Lower leg skin (tissue), 4 donors: ENCODE results near the gene RAPGEF4. TPM values are rescaled to one million over a fixed set of nuclear protein-coding genes. Genes with fewer than 3 reads are reported as not detected.

Experiments used
- DNase-seq, 2 donors: peaks; one replicate each; pipeline ENCODE4 v3.0.0-alpha.2; 2019; ENCODE audit warnings: low spot score in 2 of 2
- H3K4me3 ChIP-seq: fragments of 200-600 bp; sonication (generic); 2 replicates; pipeline ENCODE4 v1.5.1; 2017; ENCODE audit warnings: mild to moderate bottlenecking, low read depth; ENCODE audit not compliant: poor library complexity, severe bottlenecking
- CTCF ChIP-seq, 3 donors: fragments of 450-650 bp; IDR thresholded peaks; one replicate each; pipeline ENCODE4 v1.5.1; 2016; ENCODE audit warnings: antibody characterized with exemption in 3 of 3, mild to moderate bottlenecking in 3 of 3, moderate library complexity in 2 of 3
- POLR2A ChIP-seq, 2 donors: fragments of 450-650 bp; IDR thresholded peaks; one replicate each; pipeline ENCODE4 v1.6.1; 2016 to 2017; ENCODE audit warnings: antibody characterized with exemption in 2 of 2, mild to moderate bottlenecking in 1 of 2, moderate library complexity in 1 of 2
- WGBS, 2 donors: methylation state at CpG; one replicate each; pipeline ENCODE4 v1.1.5; 2018; 5-methylcytosine and 5-hydroxymethylcytosine counted together
- intact Hi-C: fragments of 100-400 bp; cut with DNase I; formaldehyde crosslinking; loops from one replicate; pipeline ENCODE4 v1.15.0; 2023; ENCODE audit warnings: low total_unique reads
- total RNA-seq, 4 donors: library from RNA; depleted of rRNA; stranded (reverse); fragments of >200 nt; gene quantifications; one replicate each; pipeline ENCODE4 v1.1.0, GENCODE V29; 2016

Gene RAPGEF4
- total RNA-seq, 4 donors from 2014 or later, result 15.5 to 25.8 (median 25.0) TPM

DNA sequence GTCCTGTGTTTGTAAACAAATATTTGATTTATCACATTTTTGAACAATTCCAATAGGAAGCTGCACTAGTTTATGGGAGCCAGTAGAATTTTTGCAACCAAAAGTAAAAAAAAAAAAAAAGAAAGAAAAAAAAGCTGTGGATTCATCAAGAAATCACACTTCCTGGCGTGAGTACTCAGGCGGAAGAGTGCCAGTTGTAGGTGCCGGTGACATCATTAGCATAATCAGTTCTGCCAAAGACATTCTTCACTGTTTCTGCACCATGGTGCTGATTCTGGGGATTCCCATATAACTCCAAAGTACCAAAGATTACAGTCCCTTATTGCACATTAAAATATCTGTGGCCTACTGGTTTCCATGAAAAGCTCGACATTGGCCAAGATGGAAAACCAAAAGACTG lies 32.8 kb downstream of the RAPGEF4 start:
- intact Hi-C loops, result no loop called here
- H3K4me3 ChIP-seq, result no peak overlapping the region
- TF ChIP-seq CTCF (IDR thresholded peaks at IDR 0.05) (no peak), POLR2A (IDR thresholded peaks at IDR 0.05) (no peak)
- WGBS, 2 donors, result 81% methylated on average over 4 of the region's 4 CpGs
- DNase-seq, result no peak

DNA sequence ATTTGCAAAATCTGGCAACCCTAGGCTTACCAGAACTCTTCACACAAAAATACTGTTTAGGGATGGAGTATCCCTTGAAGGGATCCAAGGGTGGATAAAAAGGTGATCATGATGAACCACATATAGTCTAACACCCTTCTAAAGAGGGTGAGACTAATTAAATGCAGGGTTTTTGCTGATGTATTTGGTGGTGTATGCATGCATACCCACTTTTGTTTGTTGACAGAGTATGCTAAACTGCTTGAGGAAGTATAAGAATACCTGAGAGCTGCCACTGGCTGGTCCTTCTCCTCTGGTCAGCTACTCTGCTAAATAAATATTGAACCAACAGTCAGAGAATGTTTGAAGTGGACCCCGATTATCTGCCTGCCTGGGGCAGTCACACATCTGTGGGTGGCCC lies 34.2 kb downstream of the RAPGEF4 start:
- no peak for DNase-seq
- WGBS, 2 donors, result 100% methylated on average over 1 of the region's 1 CpG
- no peak overlapping the region for H3K4me3 ChIP-seq
- intact Hi-C loops, result no loop called here
- no peak for TF ChIP-seq POLR2A (IDR thresholded peaks at IDR 0.05)
- no peak for TF ChIP-seq CTCF (IDR thresholded peaks at IDR 0.05)

DNA sequence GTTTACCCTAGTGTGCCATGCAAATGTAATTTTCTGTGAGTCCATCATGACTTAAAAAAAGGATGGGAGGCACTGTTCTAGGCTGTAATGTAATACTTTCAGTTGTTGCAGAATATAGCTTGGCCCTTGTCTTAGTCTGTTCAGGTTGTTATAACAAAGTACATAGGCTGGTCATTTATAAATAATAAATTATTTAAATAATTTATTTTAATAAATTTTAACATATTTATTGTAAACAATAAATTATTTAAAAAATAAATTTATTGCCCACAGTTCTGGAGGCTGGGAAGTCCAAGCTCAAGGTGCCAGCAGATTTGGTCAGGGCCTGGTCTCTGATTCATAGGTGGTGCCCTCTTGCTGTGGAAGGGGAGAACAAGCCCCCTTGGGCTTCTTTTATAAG lies 35.2 kb downstream of the RAPGEF4 start:
- TF ChIP-seq POLR2A (IDR thresholded peaks at IDR 0.05) (no peak), CTCF (IDR thresholded peaks at IDR 0.05) (no peak)

GRCh38 chr2:172772633-172773032 lies 37.0 kb downstream of the RAPGEF4 start:
- 73 to 78% methylated on average over 5 of the region's 5 CpGs for WGBS, 2 donors
- no peak overlapping the region for H3K4me3 ChIP-seq
- no peak for DNase-seq
- TF ChIP-seq CTCF (IDR thresholded peaks at IDR 0.05) (no peak), POLR2A (IDR thresholded peaks at IDR 0.05) (no peak)
- intact Hi-C loops, result no loop called here

More for the DNA sequence above, 35.2 kb downstream of the RAPGEF4 start:
- DNase-seq, result no peak
- intact Hi-C loops, result no loop called here
- H3K4me3 ChIP-seq, result no peak overlapping the region

- DNase-seq, result no peak
- H3K4me3 ChIP-seq, result no peak overlapping the region
- intact Hi-C loops, result no loop called here
- no peak for TF ChIP-seq POLR2A (IDR thresholded peaks at IDR 0.05)
- no peak for TF ChIP-seq CTCF (IDR thresholded peaks at IDR 0.05)
Measured at GRCh38 chr2:172774302-172774701, 38.7 kb downstream of the RAPGEF4 start.

GRCh38 chr2:172775319-172775718 lies 39.7 kb downstream of the RAPGEF4 start:
- 84 to 93% methylated on average over 1 of the region's 1 CpG for WGBS, 2 donors
- TF ChIP-seq POLR2A (IDR thresholded peaks at IDR 0.05), result no peak
- no peak for TF ChIP-seq CTCF (IDR thresholded peaks at IDR 0.05)
- DNase-seq, result no peak
- H3K4me3 ChIP-seq, result no peak overlapping the region
- intact Hi-C loops, result no loop called here
